Esophagus mucosa (tissue), 1 donor: Measurements from ENCODE around the gene UQCRFS1. TPM values are rescaled to one million over a fixed set of nuclear protein-coding genes. Genes with fewer than 3 reads are reported as not detected.
"Not testable (repeated sequence)": the region's sequence is repeated elsewhere in the genome, so short reads cannot be mapped to it uniquely, and the experiment has no call there.

Experiments used
- ATAC-seq: fragments of 200-7000 bp; cut with Tn5 transposase; one replicate; pipeline ENCODE4 v1.9.1; 2020
- total RNA-seq: library from RNA; stranded (reverse); gene quantifications from one replicate; pipeline ENCODE4 v1.2.4, GENCODE V29; 2023
- donor health status: DM: yes; HTN: yes; CAD: no.

Gene UQCRFS1
- 34.2 TPM for total RNA-seq

GRCh38 chr19:29212648-29213573 lies at the start of gene UQCRFS1:
TSS of gene UQCRFS1 (minus strand) at chr19:29213151. CDS start at chr19:29213118, 33 bp downstream.
- ATAC-seq: peak; percentile 98

GRCh38 chr19:29262085-29262484 lies 49.1 kb upstream of the UQCRFS1 start:
- no peak for ATAC-seq

- ATAC-seq: peak; percentile 85
These were observed 47.7 kb upstream of the UQCRFS1 start for GRCh38 chr19:29260477-29261317.

- ATAC-seq: no peak
These were observed 46.9 kb upstream of the UQCRFS1 start for GRCh38 chr19:29259867-29260281.

GRCh38 chr19:29259153-29259552 lies 46.2 kb upstream of the UQCRFS1 start:
- no peak for ATAC-seq

- no peak for ATAC-seq
These were observed 43.6 kb upstream of the UQCRFS1 start for GRCh38 chr19:29256516-29256915.

GRCh38 chr19:29255912-29256311 lies 43.0 kb upstream of the UQCRFS1 start:
- ATAC-seq: no peak

- ATAC-seq: no peak
These were observed 42.1 kb upstream of the UQCRFS1 start for GRCh38 chr19:29255006-29255405.

- not testable (repeated sequence) for ATAC-seq
These were observed 36.8 kb upstream of the UQCRFS1 start for GRCh38 chr19:29249798-29250197.

GRCh38 chr19:29248332-29248844 lies 35.4 kb upstream of the UQCRFS1 start:
- no peak for ATAC-seq

GRCh38 chr19:29247872-29248271 lies 34.9 kb upstream of the UQCRFS1 start:
- ATAC-seq: no peak

GRCh38 chr19:29247471-29247870 lies 34.5 kb upstream of the UQCRFS1 start:
- ATAC-seq: no peak

GRCh38 chr19:29247051-29247450 lies 34.1 kb upstream of the UQCRFS1 start:
- ATAC-seq: no peak

GRCh38 chr19:29245215-29245614 lies 32.3 kb upstream of the UQCRFS1 start:
- no peak for ATAC-seq

GRCh38 chr19:29241324-29241723 lies 28.4 kb upstream of the UQCRFS1 start:
- ATAC-seq: no peak

GRCh38 chr19:29239213-29239776 lies 26.3 kb upstream of the UQCRFS1 start:
- no peak for ATAC-seq

- ATAC-seq: no peak
These were observed 20.6 kb upstream of the UQCRFS1 start for GRCh38 chr19:29233591-29233990.

GRCh38 chr19:29232315-29232852 lies 19.4 kb upstream of the UQCRFS1 start:
- ATAC-seq: no peak

- ATAC-seq: not testable (repeated sequence)
These were observed 18.4 kb upstream of the UQCRFS1 start for GRCh38 chr19:29231306-29231705.

- no peak for ATAC-seq
These were observed 4.7 kb upstream of the UQCRFS1 start for GRCh38 chr19:29217616-29218015.

- ATAC-seq: no peak
These were observed 3.1 kb upstream of the UQCRFS1 start for GRCh38 chr19:29216021-29216420.

- ATAC-seq: no peak
These were observed 2.4 kb upstream of the UQCRFS1 start for GRCh38 chr19:29215322-29215845.
